Erythroblast (primary cell): ENCODE results near the gene CEACAM8.

Experiments
- GATA1 ChIP-seq: IDR thresholded peaks from 2 replicates; pipeline ENCODE4 v1.6.1; 2011; ENCODE audit warnings: low read depth, mild to moderate bottlenecking, control low read depth, low read length, moderate library complexity
- POLR2A ChIP-seq: IDR thresholded peaks from 2 replicates; pipeline ENCODE4 v1.6.1; 2011; ENCODE audit warnings: mild to moderate bottlenecking, low read length

- TF ChIP-seq POLR2A (no peak), GATA1 (no peak)
Observed at GRCh38 chr19:42544146-42544545, 50.6 kb downstream of the CEACAM8 start.
